ENCODE measurements around the gene SAMD1. TPM values are rescaled to one million over a fixed set of nuclear protein-coding genes. Genes with fewer than 3 reads are reported as not detected.

The SAMD1 gene
- total RNA-seq, 2 experiments from 2014 or later: 124 to 128 TPM

GRCh38 chr19:14127176-14127575 lies 36.6 kb upstream of the SAMD1 start:
- Histone ChIP-seq H3K27ac (ENCODE audit: low read depth, low read length, poor library complexity, severe bottlenecking) (no peak overlapping the region), H3K79me2 (ENCODE audit: insufficient read depth, low read depth, low read length) (peaks cover 20% of the 10 kb centered on the region), H3K9me2 (ENCODE audit: insufficient read depth, low read length) (no peaks in the 10 kb centered on the region), H4K20me1 (ENCODE audit: insufficient read depth, low read length) (no peaks in the 10 kb centered on the region; the same call in 1 of the 2 replicates), H3K4me3 (ENCODE audit: low read depth, low read length, poor library complexity, severe bottlenecking) (no peak overlapping the region), H2AFZ (ENCODE audit: low read length) (no peak overlapping the region), H3K4me1 (ENCODE audit: insufficient read depth, low read length, poor library complexity, severe bottlenecking) (peaks cover 35% of the 10 kb centered on the region), H3K36me3 (ENCODE audit: insufficient read depth, low read length) (peaks cover 84% of the 10 kb centered on the region), H3K9me3 (ENCODE audit: low read length) (no peaks in the 10 kb centered on the region), H3K4me2 (ENCODE audit: low read length) (no peak overlapping the region)
- no peak for DNase-seq (ENCODE audit: low spot score)
- ChIA-PET POLR2A (no interaction called here), CTCF (ENCODE audit: unreplicated experiment) (no interaction called here)
- intact Hi-C loops (cut with micrococcal nuclease; ENCODE audit: unreplicated experiment): no loop called here
- BruUV-seq (replicated peaks): no TSS peak
- no peak for TF ChIP-seq EZH2phosphoT487 (IDR thresholded peaks at IDR 0.05; ENCODE audit: borderline replicate concordance, low read depth, low read length)
- TF ChIP-seq CTCF (conservative IDR thresholded peaks at IDR 0.05; ENCODE audit: low read length): no peak

- H3K4me1 ChIP-seq (ENCODE audit: insufficient read depth, low read length, poor library complexity, severe bottlenecking): peaks cover 15% of the 10 kb centered on the region
- TF ChIP-seq EZH2phosphoT487 (IDR thresholded peaks at IDR 0.05; ENCODE audit: borderline replicate concordance, low read depth, low read length) (no peak), CTCF (conservative IDR thresholded peaks at IDR 0.05; ENCODE audit: low read length) (no peak)
- intact Hi-C loops (cut with micrococcal nuclease; ENCODE audit: unreplicated experiment): no loop called here
- no peaks in the 10 kb centered on the region for H3K79me2 ChIP-seq (ENCODE audit: insufficient read depth, low read depth, low read length)
- H2AFZ ChIP-seq (ENCODE audit: low read length): no peak overlapping the region
- H4K20me1 ChIP-seq (ENCODE audit: insufficient read depth, low read length): no peaks in the 10 kb centered on the region
- H3K27ac ChIP-seq (ENCODE audit: low read depth, low read length, poor library complexity, severe bottlenecking): no peak overlapping the region
- POLR2A ChIA-PET: interaction anchor here (0.6 kb wide), 1 partner anchor 9 kb away, joined by 3 read pairs; no protein-coding TSS in a partner anchor
- H3K4me2 ChIP-seq (ENCODE audit: low read length): no peak overlapping the region
- peaks cover 66% of the 10 kb centered on the region for H3K36me3 ChIP-seq (ENCODE audit: insufficient read depth, low read length)
- no peak overlapping the region for H3K4me3 ChIP-seq (ENCODE audit: low read depth, low read length, poor library complexity, severe bottlenecking)
- no peak for DNase-seq (ENCODE audit: low spot score)
- no TSS peak for BruUV-seq (replicated peaks)
- no peaks in the 10 kb centered on the region for H3K9me2 ChIP-seq (ENCODE audit: insufficient read depth, low read length)
- no peaks in the 10 kb centered on the region for H3K9me3 ChIP-seq (ENCODE audit: low read length)
- CTCF ChIA-PET (ENCODE audit: unreplicated experiment): no interaction called here
Measured at GRCh38 chr19:14122924-14123323, 32.4 kb upstream of the SAMD1 start.

DNA sequence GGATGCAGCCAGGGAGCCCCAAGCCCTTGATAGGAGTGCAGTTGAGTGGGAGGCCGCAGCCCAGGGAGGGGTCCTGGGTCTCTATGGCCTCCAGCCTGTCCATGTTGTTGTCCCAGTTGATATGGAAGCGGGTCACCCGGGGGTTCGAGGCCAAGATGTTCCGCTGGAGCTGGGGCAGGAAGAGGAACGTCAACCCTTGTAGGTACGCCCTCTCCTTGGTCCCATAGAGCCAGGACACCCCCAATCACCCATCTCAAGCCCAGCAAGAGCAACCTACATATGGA lies 29.9 kb upstream of the SAMD1 start:
- intact Hi-C loops (cut with micrococcal nuclease; ENCODE audit: unreplicated experiment): no loop called here
- no peaks in the 10 kb centered on the region for H4K20me1 ChIP-seq (ENCODE audit: insufficient read depth, low read length)
- H3K36me3 ChIP-seq (ENCODE audit: insufficient read depth, low read length): peaks cover 41% of the 10 kb centered on the region
- peaks cover 21% of the 10 kb centered on the region for H3K4me1 ChIP-seq (ENCODE audit: insufficient read depth, low read length, poor library complexity, severe bottlenecking)
- no peak overlapping the region for H3K27ac ChIP-seq (ENCODE audit: low read depth, low read length, poor library complexity, severe bottlenecking)
- H3K4me2 ChIP-seq (ENCODE audit: low read length): no peak overlapping the region
- no peaks in the 10 kb centered on the region for H3K9me3 ChIP-seq (ENCODE audit: low read length)
- H2AFZ ChIP-seq (ENCODE audit: low read length): no peak overlapping the region
- no peaks in the 10 kb centered on the region; the same call in 1 of the 2 replicates for H3K79me2 ChIP-seq (ENCODE audit: insufficient read depth, low read depth, low read length)
- no peaks in the 10 kb centered on the region for H3K9me2 ChIP-seq (ENCODE audit: insufficient read depth, low read length)
- no peak overlapping the region for H3K4me3 ChIP-seq (ENCODE audit: low read depth, low read length, poor library complexity, severe bottlenecking)
- TF ChIP-seq CTCF (conservative IDR thresholded peaks at IDR 0.05; ENCODE audit: low read length) (no peak), EZH2phosphoT487 (IDR thresholded peaks at IDR 0.05; ENCODE audit: borderline replicate concordance, low read depth, low read length) (no peak)
- ChIA-PET POLR2A (no interaction called here), CTCF (ENCODE audit: unreplicated experiment) (no interaction called here)
- BruUV-seq (replicated peaks): no TSS peak
- no peak for DNase-seq (ENCODE audit: low spot score)
